Adrenal gland (tissue), 5 donors: Measurements from ENCODE around the gene TBX1.

Experiments
- POLR2A ChIP-seq, 2 donors: fragments of 450-650 bp; IDR thresholded peaks; one replicate each; pipeline ENCODE4 v1.6.1; 2017; ENCODE audit warnings: antibody characterized with exemption in 2 of 2, mild to moderate bottlenecking in 2 of 2, moderate library complexity in 1 of 2
- TF ChIP-seq, protein P1 (sequence below), 6 experiments: fragments of 450-650 bp in 4 of 6; fragments of 200-600 bp in 2 of 6; sonication (generic) in 1 of 6; IDR thresholded peaks; 1 replicate in 5 of 6; 2 replicates in 1 of 6; pipeline versions ENCODE4 v1.5.1 to v1.8.0; 2016 to 2021; ENCODE audit warnings: antibody characterized with exemption in 6 of 6, mild to moderate bottlenecking in 2 of 6, moderate library complexity in 1 of 6
- donor health status: DM: no; HTN: no; CAD: no.

DNA sequence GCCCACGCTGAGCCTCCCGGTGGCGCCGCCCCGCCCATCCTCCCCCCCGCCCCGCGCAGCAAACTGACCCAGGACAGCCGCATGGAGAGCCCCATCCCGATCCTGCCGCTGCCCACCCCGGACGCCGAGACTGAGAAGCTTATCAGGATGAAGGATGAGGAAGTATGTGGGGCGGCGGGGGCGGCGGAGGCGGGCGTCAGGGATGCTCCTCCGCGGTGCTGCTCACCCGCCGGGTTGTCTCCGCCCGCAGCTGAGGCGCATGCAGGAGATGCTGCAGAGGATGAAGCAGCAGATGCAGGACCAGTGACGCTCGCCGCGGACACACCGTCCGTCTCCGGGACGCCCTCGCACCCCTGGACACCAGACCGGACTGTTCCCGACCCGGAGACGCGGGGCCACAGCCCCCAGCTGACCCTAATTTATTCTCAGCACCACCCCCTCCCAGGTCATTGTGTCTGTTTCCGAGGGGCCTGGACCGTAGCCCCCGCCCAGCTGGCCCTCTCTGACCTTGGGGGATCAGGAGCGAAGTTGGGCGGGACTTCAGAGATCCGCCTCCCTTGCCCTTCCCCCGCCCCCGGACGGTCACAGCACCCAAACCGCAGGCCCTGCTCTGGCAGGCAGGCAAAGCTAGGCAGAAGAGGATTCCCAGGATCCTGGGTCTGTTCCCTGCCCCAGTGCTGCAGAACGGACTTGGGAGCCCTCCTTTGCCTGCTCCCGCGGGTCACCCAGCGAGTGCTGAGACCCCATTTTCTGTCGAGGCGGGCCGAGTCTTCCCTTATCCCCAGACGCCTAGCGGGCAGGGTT, 38.2 kb upstream of the TBX1 start:
- TF ChIP-seq, protein P1, sequence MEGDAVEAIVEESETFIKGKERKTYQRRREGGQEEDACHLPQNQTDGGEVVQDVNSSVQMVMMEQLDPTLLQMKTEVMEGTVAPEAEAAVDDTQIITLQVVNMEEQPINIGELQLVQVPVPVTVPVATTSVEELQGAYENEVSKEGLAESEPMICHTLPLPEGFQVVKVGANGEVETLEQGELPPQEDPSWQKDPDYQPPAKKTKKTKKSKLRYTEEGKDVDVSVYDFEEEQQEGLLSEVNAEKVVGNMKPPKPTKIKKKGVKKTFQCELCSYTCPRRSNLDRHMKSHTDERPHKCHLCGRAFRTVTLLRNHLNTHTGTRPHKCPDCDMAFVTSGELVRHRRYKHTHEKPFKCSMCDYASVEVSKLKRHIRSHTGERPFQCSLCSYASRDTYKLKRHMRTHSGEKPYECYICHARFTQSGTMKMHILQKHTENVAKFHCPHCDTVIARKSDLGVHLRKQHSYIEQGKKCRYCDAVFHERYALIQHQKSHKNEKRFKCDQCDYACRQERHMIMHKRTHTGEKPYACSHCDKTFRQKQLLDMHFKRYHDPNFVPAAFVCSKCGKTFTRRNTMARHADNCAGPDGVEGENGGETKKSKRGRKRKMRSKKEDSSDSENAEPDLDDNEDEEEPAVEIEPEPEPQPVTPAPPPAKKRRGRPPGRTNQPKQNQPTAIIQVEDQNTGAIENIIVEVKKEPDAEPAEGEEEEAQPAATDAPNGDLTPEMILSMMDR (IDR thresholded peaks at IDR 0.05): no peak
- TF ChIP-seq POLR2A (IDR thresholded peaks at IDR 0.05): no peak
